DND-41 (cell line): Measurements from ENCODE around the gene ARHGAP28.

Experiments used
- EZH2 ChIP-seq: IDR thresholded peaks from 3 replicates; pipeline ENCODE4 v1.6.1; 2012; ENCODE audit warnings: borderline replicate concordance, low read depth, mild to moderate bottlenecking, moderate library complexity, low read length, inconsistent platforms; ENCODE audit not compliant: severe bottlenecking
- TF ChIP-seq, protein P1 (sequence below): IDR thresholded peaks from 2 replicates; pipeline ENCODE4 v1.5.1; 2012; ENCODE audit warnings: borderline replicate concordance, low read length, moderate library complexity, mild to moderate bottlenecking; ENCODE audit not compliant: poor library complexity, severe bottlenecking; ENCODE audit errors: extremely low read depth

DNA sequence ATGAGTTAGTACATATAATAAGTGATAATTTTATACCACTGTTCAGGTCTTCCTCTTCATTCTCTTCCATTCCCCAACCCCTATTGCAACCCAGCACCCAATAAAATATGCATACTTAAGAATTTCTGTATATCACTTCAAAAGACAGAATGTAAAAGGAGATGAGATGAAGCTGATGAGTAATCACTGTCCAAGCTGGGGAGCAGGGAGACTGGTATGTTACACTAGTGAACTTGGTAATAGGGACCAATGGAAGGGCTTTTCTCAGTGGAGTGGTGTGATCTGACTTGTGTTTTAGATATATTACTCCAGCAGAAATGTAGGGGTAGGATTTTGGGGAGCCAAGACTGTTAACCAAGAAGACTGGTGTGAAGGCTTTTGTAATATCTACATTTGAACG, 18.0 kb upstream of the ARHGAP28 start:
- TF ChIP-seq, protein P1, sequence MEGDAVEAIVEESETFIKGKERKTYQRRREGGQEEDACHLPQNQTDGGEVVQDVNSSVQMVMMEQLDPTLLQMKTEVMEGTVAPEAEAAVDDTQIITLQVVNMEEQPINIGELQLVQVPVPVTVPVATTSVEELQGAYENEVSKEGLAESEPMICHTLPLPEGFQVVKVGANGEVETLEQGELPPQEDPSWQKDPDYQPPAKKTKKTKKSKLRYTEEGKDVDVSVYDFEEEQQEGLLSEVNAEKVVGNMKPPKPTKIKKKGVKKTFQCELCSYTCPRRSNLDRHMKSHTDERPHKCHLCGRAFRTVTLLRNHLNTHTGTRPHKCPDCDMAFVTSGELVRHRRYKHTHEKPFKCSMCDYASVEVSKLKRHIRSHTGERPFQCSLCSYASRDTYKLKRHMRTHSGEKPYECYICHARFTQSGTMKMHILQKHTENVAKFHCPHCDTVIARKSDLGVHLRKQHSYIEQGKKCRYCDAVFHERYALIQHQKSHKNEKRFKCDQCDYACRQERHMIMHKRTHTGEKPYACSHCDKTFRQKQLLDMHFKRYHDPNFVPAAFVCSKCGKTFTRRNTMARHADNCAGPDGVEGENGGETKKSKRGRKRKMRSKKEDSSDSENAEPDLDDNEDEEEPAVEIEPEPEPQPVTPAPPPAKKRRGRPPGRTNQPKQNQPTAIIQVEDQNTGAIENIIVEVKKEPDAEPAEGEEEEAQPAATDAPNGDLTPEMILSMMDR, result no peak
- TF ChIP-seq EZH2, result no peak
